CD4-positive, alpha-beta T cell treated with Interleukin-17A for 1 hour (primary cell): ENCODE measurements around the gene AKAP8.

ENCODE experiments used
- DNase-seq: peaks from one replicate; pipeline ENCODE4 v3.0.0-alpha.2; 2020

The AKAP8 gene

GRCh38 chr19:15328312-15328711 is 51.3 kb downstream of the AKAP8 start:
- DNase-seq, result no peak

DNA sequence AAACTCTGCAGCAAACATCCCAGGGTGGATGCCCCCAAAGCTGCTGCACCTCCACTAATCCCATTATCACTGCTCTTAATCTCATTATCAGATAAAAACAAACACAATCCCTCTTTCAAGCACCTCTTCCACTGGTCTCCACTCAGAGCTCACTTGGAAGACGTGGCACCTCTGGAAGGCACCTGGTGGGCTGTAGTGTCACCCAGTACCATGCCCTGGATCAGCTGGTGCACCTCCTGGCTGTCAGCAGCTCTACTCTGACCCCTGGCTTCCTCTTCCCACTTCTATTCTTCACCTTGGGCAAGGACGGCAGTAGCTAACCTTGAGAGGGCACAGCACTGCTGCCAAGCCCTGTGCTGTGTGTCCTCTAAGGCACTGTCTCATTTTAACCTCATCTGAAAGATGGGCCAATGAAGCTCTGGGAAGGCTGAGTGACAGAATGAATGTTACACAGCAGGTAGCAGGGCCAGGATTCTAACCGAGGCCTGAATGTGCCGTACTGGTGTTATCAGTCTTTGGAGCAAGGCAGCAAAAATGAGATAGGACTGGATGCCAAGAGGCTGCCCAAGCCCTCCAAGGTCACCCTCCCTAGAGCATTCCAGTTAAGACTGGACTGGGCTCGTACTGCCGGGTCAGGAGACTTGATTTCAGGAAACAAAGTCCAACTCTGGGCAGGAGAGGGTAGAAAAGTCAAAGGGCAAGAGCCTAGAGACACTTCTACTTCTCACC is 54.6 kb downstream of the AKAP8 start:
- DNase-seq, result no peak

GRCh38 chr19:15323496-15324235 is 55.9 kb downstream of the AKAP8 start:
- DNase-seq, result no peak

- no peak for DNase-seq
These were observed 57.8 kb downstream of the AKAP8 start for GRCh38 chr19:15321739-15322138.

- DNase-seq, result no peak
These were observed 59.5 kb downstream of the AKAP8 start for GRCh38 chr19:15320116-15320515.

DNA sequence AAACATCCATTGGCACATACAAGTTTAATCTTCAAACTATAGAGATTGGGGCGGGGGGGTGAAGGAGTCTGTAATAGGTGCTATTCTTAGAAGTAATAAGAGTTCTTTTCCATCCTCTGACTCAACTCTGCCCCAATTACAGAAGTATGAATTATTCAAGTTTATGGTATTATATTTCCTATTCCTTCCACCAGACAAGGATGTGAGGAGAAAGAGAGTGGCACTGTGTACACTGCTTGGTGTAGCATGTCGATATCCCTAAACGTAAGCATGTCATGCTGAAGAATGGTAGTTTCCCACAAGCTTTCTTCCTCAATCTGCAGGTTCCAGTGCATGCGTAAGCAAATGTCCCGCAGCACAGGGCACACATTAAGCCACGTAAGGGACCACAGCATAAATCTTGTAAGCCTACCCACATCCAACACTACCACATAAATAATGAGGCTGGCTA is 61.3 kb downstream of the AKAP8 start:
- no peak for DNase-seq

- DNase-seq, result no peak
These were observed 62.1 kb downstream of the AKAP8 start for GRCh38 chr19:15317392-15318071.

DNA sequence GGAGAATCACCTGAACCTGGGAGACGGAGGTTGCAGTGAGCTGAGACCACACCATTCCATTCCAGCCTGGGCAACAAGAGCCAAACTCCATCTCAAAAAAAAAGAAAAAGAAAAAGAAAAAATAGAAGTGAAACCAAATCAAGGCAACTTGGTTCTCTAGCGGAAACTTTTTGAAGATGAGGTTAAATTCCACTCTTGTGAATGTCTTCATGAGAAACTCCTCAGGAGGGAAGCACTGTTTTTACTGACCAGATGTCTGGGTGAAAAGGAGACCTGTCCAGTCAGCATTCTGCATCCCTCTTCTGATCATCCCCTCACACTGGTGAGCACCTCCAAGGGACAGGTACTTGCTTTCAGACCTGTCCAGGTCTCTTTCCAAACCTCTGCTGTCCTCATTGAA is 63.1 kb downstream of the AKAP8 start:
- no peak for DNase-seq

DNA sequence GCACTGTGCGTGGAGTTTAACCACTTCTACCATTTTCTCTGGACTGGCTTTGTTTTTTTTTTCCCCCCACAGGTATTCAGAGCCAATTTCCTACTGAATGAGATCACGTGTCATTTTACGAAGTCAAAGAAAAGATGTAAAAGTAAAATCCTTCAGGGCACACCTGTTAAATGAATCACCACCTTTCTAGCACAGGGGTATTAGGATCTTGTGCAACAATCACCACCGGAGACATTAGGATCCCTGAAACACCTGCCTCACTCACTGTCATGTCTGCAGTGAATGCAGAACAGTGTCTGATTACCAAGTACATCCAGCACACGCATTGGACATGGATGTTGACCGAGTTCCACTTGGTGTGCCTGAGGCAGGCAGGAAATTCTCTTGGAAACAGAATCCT is 64.5 kb downstream of the AKAP8 start:
- DNase-seq, result no peak

GRCh38 chr19:15313649-15314279 is 65.8 kb downstream of the AKAP8 start:
- DNase-seq, result no peak

DNA sequence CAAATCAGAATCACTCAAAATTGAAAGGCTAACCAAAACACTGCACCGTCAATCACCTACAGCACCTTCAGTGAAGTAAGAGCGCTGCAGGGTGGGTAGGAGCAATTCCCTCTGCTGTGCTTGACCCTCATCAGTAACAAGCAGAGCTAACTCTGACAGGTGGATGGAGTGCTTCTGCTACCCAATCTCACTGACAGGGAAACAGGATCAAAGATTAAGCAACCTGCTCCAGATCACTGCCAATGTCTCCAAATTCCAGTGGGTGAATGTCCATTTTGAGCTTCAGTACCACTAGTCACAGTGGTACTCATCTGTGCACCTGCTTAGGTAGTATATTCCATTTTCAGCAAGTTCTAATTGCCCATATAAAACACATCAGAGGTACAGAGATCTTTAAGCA is 72.4 kb downstream of the AKAP8 start:
- DNase-seq, result no peak

GRCh38 chr19:15305582-15306334 is 73.8 kb downstream of the AKAP8 start:
- DNase-seq, result no peak

DNA sequence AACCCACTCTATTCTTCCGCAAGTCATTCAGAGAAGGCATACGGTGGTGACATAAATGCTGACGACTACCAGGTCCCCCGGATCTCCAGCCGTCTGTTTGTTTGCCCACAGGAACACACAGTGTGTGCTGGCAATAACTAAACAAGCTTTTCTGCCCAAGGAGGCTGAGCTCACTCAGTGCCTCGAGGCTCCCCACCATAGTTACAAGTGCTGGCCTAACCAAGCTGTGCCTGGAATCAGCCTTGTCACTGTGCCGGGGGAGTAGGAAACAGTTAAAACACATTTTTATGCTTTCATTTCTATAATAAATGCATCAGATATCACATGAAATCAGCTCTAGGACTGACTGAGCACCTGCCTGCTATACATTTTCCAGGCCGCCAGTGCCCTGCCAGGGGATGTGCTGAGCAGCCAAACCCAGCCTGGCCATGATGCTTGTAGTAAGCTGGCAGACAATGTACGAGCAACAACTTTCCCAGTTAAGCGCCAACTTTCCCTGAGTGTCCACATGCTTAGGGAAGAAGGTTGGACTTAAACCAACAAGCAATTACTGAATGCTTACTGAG is 75.4 kb downstream of the AKAP8 start:
- no peak for DNase-seq
